HG03045 (cell line): ENCODE measurements around the gene WDFY1.

ENCODE experiments used
- ATAC-seq: cut with Tn5 transposase; IDR thresholded peaks from one replicate; pipeline ENCODE4 v1.9.1; 2021; ENCODE audit warnings: mild to moderate bottlenecking, moderate library complexity; ENCODE audit not compliant: unreplicated experiment

WDFY1 gene

DNA sequence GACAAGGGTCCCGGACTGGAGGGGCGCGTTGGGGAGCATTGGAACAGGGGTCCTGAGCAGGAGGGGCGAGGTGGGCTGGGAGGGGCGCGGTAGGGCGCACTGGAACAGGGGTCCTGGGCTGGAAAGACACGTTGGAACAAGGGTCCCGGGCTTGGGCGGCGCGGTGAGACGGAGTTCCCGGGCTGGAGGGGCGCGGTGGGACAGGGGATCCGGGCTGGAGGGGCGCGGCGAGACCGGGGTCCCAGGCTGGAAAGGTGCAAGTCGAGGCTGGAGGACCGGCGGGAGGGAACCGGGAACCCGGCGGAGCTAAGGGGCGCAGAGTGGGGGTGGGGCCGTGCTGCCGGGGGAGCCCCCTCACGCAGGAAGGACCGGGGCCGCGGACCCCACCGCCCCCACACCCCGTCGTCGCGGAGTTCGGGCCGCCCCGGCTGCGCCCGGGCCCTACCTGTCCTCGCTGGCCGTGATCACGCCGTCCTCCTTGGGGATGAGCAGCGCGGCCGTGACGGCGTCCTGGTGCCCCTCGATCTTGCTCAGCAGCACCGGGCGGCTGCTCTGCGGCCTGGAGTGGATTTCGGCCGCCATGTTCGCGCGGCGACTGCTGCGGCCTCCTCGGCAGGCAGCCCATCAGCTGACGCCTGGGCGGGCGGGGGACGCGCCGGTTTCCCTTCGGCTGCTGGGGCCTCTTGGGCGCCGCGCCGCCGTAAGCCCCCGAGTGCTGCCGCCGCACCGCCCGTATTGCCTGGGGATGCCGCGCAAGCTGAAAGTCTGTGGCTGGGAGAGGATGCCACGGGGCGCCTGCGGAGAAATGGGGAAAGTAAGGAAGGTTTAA, at the start of gene WDFY1:
Gene WDFY1 (minus strand): TSS at position 633 of the 829 bp plus-strand sequence. CDS start 51 bp downstream, at position 582.
- ATAC-seq: peak; percentile 82

DNA sequence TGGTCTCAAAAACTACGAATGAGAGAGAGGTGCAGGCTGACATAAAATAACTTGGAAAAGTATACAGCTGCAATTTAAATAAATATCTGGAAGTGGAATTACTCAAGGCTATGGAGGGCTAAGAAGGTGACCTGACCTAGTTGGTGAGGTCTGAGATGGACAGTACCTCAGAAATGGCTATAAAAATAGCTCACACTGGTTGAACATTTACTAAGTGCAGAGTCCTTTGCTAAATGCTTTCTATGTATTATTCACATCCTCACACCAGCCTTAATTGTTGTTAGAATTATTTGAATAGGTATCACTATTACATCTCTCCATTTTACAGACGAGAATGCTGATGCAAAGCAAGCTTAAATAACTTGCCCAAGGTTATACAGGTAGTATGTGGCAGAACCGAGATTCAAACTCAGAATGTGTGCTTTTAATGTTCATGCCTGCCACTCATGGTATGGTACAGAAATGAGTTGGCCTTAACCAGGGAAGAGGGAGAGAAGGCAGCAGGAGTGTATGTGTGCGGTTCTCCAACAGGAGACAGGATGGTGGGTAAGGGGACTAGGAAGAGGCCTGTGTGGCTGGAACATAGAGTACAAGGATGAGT, 49.5 kb upstream of the WDFY1 start:
- no peak for ATAC-seq

DNA sequence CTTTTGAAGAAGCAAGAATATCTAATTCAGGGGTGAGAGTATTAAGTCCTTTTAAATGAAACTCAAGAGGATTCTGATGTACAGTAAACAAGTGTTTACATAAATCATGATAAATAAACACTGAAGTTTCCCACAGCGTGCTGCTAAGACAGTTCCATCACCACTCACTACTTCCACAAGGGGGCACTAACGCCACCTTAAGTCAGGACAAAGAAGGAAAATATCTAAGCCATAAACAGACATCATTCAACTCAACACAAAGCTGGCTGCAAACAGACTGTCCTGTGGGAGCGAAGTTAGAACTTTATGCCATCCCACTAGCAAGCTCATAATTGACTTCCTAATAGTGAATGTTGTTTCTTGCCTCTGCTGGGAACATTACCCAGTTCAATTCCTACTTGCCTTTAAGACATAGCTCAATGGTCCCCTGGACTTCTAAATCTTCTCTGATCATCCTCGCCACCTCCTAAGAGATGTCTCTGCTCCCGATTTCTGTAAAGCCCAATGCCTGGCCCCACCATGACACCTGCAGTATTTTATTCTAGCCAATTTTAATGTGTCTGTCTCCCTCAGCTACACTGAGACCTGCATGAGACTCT, 48.6 kb upstream of the WDFY1 start:
- no peak for ATAC-seq

GRCh38 chr2:223991611-223992010, 46.5 kb upstream of the WDFY1 start:
- ATAC-seq: no peak

DNA sequence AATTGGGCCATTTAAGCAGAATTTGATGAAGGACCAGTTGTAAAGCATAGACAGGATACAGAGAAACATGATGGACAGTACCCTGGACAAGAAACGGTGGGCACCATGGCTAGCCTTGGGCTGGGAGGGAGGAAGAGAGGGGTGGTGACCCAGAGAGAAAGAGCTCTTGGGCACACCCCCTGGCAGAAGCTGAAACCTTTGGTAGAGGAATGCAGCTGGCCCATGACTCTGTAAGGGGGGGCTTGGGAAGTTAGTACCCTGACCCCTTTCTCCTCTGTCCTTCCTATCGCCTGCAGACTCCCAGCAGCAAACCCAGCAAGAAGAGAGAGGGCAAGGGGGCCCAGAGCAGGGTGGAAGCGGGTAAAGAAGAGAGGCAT, 44.7 kb upstream of the WDFY1 start:
- no peak for ATAC-seq

GRCh38 chr2:223989206-223989855, 44.2 kb upstream of the WDFY1 start:
- ATAC-seq: no peak

DNA sequence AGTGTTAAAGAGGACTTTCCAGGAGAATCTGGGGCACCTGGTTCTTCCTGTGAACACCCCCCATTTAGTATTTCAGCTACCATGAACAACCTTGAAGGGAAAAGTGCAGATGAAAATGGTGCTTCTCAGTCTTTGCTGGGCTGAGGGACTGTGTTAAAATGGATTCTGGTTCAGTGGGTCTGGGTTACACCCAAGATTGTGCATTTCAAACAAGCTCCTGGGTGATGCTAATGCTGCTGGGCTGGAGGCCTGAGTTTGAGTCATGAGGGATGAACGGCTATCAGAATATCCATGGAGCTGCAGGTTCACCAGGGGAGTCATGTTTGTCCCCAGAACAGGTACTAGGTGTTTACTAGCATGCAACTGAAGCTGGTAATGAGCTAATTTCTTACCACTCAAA, 36.1 kb upstream of the WDFY1 start:
- no peak for ATAC-seq

DNA sequence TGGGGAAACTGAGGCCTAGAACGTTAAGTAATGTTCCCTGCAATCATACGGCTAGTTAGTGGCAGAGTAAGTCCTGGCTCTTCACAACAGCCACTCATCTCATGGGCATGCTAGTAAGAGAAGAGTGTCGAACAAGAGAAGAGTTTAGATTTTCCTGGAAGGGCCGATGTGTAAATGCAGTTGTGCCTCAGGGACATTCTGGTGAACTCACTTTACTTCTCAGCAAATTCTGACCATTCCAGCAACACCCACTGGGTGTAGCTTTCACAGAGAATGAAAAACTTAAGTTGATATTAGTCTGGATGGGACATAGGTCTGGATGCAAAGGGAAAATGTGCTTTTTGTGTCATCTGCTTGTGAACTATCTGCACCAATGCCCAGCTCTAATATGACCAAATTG, 35.7 kb upstream of the WDFY1 start:
- no peak for ATAC-seq

DNA sequence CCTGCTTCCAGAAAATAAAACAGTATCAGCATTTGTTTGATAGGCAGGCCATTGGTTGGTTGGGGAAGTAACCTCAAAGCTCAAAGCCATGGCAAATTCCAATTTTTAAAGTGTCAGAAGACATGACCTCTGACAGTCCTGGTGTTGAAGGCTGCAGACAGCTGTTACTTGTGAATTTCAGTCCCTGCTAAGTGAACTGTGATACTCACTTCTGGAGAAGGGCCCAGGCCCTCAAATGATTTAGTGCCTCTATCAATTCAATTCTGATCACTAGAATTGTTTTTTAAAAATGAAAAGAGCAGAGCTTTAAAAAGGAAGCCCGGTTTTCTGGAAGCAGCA, 35.2 kb upstream of the WDFY1 start:
- no peak for ATAC-seq

DNA sequence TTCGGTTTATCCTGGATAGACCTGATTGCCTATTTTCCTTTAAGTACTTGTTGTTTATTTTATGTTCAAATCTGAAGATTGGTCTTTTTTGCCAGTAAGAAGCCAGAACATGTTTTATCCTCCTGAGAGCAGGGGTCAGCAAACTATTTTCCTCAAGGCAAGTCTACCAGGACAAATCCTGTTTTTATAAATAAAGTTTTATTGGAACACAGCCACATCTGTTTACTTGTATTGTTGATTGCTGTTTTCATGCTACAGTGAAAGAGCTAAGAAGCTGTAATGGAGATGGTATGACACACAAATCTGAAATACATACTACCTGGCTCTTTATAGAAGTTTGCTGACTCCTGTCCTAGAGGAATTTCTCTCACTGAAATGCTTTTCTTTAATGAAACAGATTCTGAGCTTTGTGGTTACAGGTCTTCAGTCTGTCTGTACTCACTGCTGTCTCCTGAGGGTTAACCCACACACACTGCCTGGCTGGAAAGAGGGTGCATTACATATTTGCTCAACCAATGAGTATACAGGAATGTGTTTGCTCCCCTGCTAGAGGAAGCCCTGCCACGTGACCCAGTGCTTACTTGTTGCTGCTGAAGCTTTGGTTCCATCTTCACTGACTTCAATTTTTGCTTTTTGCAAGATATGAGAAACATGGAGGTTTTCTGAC, 34.7 kb upstream of the WDFY1 start:
- no peak for ATAC-seq

DNA sequence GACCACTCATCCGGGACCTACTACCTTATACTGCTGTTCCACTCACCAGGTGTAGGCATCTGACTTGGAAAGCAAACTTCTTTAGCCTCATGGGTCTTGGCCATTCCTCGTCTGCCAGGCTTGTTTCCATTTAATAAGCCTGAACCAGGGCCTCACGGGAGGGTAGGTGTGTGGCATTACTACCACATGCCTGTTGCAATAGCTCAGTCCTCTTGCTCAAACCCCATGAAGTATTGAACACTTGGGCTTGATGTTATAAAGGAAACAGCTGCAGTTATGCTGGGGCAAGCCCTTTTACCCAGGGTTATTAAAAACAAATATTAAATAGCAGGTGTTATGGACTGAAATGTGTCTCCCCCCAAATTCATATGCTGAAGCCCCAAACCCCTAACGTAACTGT, 33.3 kb upstream of the WDFY1 start:
- no peak for ATAC-seq

GRCh38 chr2:223976635-223977226, 31.6 kb upstream of the WDFY1 start:
- no peak for ATAC-seq

DNA sequence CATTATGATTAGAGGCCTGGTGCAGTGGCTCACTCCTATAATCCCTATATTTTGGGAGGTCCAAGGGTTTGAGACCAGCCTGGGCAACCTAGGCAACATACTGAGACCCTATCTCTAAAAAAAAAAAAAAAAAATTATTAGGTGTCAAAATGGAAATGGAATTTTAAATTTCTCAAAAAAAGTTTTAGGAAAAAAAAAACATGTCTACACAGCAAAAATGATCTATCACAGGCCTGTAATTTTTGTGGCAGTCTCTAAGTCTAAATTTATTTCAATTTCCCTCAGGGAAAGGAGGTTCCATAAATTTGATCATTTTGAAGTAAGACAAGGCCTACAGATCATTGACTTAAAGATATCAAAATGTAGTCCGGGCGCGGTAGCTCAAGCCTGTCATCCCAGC, 28.5 kb upstream of the WDFY1 start:
- no peak for ATAC-seq

DNA sequence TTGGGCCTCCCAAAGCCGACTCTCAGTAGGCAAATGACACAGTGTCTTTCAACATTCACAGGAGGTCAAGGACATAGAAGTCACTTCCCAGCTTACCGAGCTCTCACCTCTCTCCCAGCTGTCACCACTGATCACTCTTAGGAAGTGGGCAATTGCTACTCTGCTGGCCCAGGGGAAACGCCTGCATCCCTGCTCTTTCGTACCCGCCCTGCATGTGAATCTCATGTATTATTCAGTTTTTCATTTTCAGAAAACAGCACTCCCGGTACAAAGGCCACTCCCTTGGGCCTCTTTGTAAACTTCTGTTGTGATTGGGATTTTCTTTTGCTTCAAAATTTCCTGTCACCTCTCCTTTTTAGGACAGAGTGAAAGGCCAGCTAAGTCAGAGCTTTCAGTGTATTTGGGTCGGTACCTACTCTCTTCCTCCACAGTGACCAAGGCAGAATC, 27.5 kb upstream of the WDFY1 start:
- ATAC-seq: no peak

- ATAC-seq: no peak
These were observed 26.6 kb upstream of the WDFY1 start for GRCh38 chr2:223971731-223972130.

- peak; percentile 53 for ATAC-seq
These were observed 25.4 kb upstream of the WDFY1 start for GRCh38 chr2:223970343-223971128.

- ATAC-seq: peak; percentile 17
These were observed 24.7 kb upstream of the WDFY1 start for GRCh38 chr2:223969856-223970255.

DNA sequence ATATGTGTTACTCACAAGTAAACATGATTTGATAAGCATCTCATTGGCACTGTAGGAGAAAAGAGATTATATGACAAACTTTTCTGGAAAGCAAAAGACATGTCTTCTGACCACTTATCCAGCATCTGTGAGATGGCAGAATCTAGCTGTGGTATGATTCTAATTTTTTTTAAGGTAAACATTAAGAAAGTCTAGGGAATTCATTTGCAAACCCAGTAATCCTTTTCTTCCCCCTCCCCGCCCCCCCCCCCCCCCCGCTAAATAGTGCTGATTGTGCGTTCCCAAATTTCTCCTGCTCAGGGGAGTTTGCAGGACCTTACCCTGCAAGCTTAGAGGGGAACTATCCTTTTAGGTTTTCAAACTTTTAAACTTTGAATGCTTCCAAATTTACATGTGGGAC, 24.2 kb upstream of the WDFY1 start:
- ATAC-seq: no peak

DNA sequence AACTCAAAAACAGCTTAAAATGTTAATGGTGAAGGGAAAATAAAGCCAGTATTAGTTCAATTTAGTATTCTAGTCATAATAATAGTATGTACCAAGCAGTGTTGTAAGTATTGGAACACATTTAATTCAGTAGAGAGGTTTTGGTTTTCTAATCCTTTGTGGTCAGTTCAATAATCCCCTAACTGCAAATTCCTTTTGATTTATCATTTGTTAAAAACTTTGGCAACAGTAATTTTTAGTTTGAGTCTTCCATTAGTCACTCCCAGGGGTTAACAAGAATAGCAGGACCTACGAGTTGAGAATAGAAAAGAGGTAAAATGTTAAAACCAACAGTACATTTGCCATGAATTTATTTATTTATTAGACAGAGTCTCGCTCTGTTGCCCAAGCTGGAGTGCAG, 22.8 kb upstream of the WDFY1 start:
- no peak for ATAC-seq

DNA sequence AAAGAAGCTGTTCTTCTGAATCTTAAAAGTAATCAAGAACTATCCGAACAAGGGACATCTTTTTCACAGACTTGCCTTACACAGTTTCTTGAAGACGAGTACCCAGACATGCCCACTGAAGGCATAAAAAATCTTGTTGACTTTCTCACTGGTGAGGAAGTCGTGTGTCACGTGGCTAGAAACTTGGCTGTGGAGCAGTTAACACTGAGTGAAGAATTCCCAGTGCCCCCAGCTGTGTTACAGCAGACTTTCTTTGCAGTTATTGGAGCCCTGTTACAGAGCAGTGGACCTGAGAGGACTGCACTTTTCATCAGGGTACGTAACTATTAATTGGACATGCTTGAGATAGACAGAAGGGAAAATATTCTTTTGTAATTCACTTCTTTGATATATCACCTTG, 14.6 kb upstream of the WDFY1 start:
- ATAC-seq: no peak
